Right lobe of liver (tissue), 6 donors: Measurements from ENCODE around the gene LIN28B. TPM values are rescaled to one million over a fixed set of nuclear protein-coding genes. Genes with fewer than 3 reads are reported as not detected.

Experiments used
- ATAC-seq, 4 donors: fragments of 200-7000 bp; cut with Tn5 transposase; one replicate each; pipeline ENCODE4 v1.9.1; 2020; ENCODE audit warnings: mild to moderate bottlenecking in 4 of 4, moderate library complexity in 4 of 4
- DNase-seq, 3 donors: peaks; one replicate each; pipeline ENCODE4 v3.0.0-alpha.2; 2020
- H3K27ac ChIP-seq, 3 donors: fragments of 200-600 bp; one replicate each; pipeline ENCODE4 v1.8.0; 2022
- H3K27me3 ChIP-seq, 2 donors: fragments of 200-600 bp; one replicate each; pipeline ENCODE4 v1.8.0; 2022
- H3K36me3 ChIP-seq, 4 donors: fragments of 200-600 bp; sonication (generic) in 1 of 4; one replicate each; pipeline versions ENCODE4 v1.5.1 to v1.8.0; 2017 to 2022; ENCODE audit warnings: control low read depth in 1 of 4
- H3K4me1 ChIP-seq, 4 donors: fragments of 200-600 bp; sonication (generic) in 1 of 4; one replicate each; pipeline versions ENCODE4 v1.5.1 to v1.8.0; 2017 to 2022; ENCODE audit warnings: control low read depth in 1 of 4
- H3K4me3 ChIP-seq, 3 donors: fragments of 200-600 bp; one replicate each; pipeline ENCODE4 v1.8.0; 2022
- H3K9me3 ChIP-seq, 4 donors: fragments of 200-600 bp; sonication (generic) in 1 of 4; one replicate each; pipeline versions ENCODE4 v1.5.1 to v1.8.0; 2017 to 2022; ENCODE audit warnings: control low read depth in 1 of 4
- POLR2A ChIP-seq: fragments of 450-650 bp; IDR thresholded peaks from one replicate; pipeline ENCODE4 v1.6.1; 2017; ENCODE audit warnings: antibody characterized with exemption, mild to moderate bottlenecking
- WGBS: methylation state at CpG from one replicate; pipeline ENCODE4 v1.1.6; 2018; ENCODE audit warnings: low coverage, low lambda C conversion rate; ENCODE audit not compliant: insufficient coverage; ENCODE audit errors: missing lambda C conversion rate; 5-methylcytosine and 5-hydroxymethylcytosine counted together
- intact Hi-C, 2 donors: fragments of 100-400 bp; cut with DNase I; formaldehyde crosslinking; loops; one replicate each; pipeline versions ENCODE4 v1.11.2 to v1.14.1; 2022
- total RNA-seq, 6 experiments: library from RNA; depleted of rRNA in 2 of 6; stranded (reverse); fragments of >200 nt in 2 of 6; fragmentation: NEBNext Ultra II Directional in 3 of 6; extraction: Animal tissue kit (Norgen Biotek cat#: 25700) in 3 of 6; gene quantifications; one replicate each; pipeline versions ENCODE4 v1.1.0 to v1.2.4, GENCODE V29; 2016 to 2023
- TF ChIP-seq, protein P1 (sequence below), 4 donors: fragments of 200-600 bp in 3 of 4; fragments of 450-650 bp in 1 of 4; IDR thresholded peaks; one replicate each; pipeline versions ENCODE4 v1.5.1 to v1.8.0; 2016 to 2022; ENCODE audit warnings: antibody characterized with exemption in 4 of 4, mild to moderate bottlenecking in 2 of 4
- donor health status: DM: no; HTN: yes; CAD: no.
- donor health status: DM: no; HTN: no; CAD: no.
- donor health status: DM: no; HTN: no; CAD: no.
- donor health status: DM: no; HTN: yes; CAD: no.
- donor health status: DM: no; HTN: yes; CAD: no.

LIN28B gene
- total RNA-seq, 6 experiments from 2014 or later: not detected

DNA sequence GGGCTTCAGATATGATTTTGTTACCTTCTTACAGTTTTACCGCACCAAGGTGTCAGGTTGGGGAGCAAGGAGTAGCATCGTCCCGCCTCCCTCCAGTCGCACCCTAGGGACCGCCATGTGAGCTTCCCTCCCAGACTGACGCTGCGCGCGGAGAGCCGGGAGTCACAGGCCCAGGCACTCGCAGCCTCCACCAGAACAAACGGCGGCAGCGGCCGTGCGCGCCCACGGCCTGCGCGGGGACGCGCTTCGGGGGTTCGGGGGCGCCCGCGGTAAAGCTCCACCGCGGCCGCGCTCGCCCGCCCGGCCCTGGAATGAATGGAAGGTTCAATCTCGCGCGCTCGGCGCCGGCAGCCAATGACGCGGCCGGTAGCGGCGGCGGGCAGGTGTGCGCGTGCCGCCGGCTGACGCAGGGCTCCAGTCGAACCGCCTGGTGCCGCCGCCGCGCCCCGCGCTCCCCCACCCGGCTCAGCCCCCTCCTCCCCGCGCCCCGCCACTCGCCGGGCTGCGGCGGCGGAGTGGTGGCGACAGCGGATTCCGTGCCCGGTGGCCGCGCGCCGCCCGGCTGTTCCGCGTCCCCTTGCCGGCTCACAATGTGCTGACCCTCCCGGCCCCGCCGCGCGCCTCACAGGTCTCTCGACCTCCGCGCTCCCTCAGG is 16.5 kb upstream of the LIN28B start:
- intact Hi-C loops: no loop called here
- H3K9me3 ChIP-seq: no peaks in the 10 kb centered on the region
- peaks cover 11 to 12% of the 10 kb centered on the region in 2 donors for H3K27me3 ChIP-seq
- peak overlapping the region in 1 of 3 donors; percentile 34 for H3K4me3 ChIP-seq
- H3K36me3 ChIP-seq: no peaks in the 10 kb centered on the region
- WGBS: 40% methylated on average over 1 of the region's 88 CpGs
- DNase-seq (no peak), ATAC-seq (no peak)
- H3K4me1 ChIP-seq: peaks cover 0 to 3% (median 0%) of the 10 kb centered on the region in 4 donors
- no peak for TF ChIP-seq POLR2A
- TF ChIP-seq, protein P1, sequence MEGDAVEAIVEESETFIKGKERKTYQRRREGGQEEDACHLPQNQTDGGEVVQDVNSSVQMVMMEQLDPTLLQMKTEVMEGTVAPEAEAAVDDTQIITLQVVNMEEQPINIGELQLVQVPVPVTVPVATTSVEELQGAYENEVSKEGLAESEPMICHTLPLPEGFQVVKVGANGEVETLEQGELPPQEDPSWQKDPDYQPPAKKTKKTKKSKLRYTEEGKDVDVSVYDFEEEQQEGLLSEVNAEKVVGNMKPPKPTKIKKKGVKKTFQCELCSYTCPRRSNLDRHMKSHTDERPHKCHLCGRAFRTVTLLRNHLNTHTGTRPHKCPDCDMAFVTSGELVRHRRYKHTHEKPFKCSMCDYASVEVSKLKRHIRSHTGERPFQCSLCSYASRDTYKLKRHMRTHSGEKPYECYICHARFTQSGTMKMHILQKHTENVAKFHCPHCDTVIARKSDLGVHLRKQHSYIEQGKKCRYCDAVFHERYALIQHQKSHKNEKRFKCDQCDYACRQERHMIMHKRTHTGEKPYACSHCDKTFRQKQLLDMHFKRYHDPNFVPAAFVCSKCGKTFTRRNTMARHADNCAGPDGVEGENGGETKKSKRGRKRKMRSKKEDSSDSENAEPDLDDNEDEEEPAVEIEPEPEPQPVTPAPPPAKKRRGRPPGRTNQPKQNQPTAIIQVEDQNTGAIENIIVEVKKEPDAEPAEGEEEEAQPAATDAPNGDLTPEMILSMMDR (IDR thresholded peaks at IDR 0.05): no peak
- no peak overlapping the region for H3K27ac ChIP-seq

- Histone ChIP-seq H3K4me3 (peak overlapping the region in 1 of 3 donors; percentile 34), H3K4me1 (peaks cover 0 to 3% (median 0%) of the 10 kb centered on the region in 4 donors), H3K9me3 (no peaks in the 10 kb centered on the region), H3K36me3 (no peaks in the 10 kb centered on the region), H3K27ac (no peak overlapping the region), H3K27me3 (peaks cover 11 to 12% of the 10 kb centered on the region in 2 donors)
- DNase-seq (peak in 1 of 3 donors; percentile 34), ATAC-seq (peak; percentile 75 to 81 (median 78))
- WGBS: 8% methylated on average over 29 of the region's 104 CpGs
- intact Hi-C loops: no loop called here
- TF ChIP-seq POLR2A: no peak
- TF ChIP-seq, protein P1 (IDR thresholded peaks at IDR 0.05): peak in 3 of 4 donors; percentile 33 to 74 (median 44)
Observed at GRCh38 chr6:104940893-104941728, 15.8 kb upstream of the LIN28B start.

DNA sequence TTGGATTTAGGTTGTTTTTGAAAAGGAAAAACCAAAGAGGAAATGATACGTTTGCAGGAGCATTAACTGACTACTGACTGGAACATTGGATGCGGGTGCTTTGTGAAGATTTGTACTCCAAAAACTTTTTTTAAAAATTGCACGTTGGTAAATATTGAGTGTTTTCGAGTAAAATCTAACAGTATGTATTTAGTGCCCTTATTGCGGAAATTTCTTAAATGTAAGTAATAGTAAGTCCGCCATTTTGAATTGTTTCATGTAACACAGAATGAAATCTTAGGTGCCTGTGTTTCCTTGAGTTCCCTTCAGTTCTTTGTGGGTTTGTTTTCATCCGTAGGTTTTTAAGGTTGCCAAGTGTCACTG is 15.2 kb upstream of the LIN28B start:
- no peaks in the 10 kb centered on the region for H3K36me3 ChIP-seq
- peaks cover 0 to 3% (median 0%) of the 10 kb centered on the region in 4 donors for H3K4me1 ChIP-seq
- H3K4me3 ChIP-seq: no peak overlapping the region
- ATAC-seq (no peak), DNase-seq (no peak)
- H3K27me3 ChIP-seq: peaks cover 11 to 12% of the 10 kb centered on the region in 2 donors
- 4% methylated on average over 7 of the region's 7 CpGs for WGBS
- H3K27ac ChIP-seq: no peak overlapping the region
- no peak for TF ChIP-seq POLR2A
- TF ChIP-seq, protein P1 (IDR thresholded peaks at IDR 0.05): no peak
- no peaks in the 10 kb centered on the region for H3K9me3 ChIP-seq
- intact Hi-C loops: no loop called here

DNA sequence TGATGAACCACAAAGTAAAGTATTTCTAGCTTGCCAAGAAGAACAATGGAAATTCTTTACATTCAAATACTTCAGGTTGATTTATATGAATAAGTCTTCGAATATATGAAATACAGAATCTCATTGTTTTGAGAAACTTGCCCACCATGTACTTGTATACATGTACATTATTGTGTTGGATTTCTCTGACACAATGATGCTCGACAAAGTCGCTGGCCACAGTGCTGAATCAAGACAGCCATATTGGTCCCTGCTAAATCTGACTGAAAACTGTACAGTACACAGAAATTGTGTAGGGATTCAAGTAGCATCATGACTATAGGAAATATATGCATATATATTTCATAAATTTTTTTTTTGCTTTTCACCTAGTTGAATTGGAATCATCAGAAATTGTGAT is 13.1 kb upstream of the LIN28B start:
- DNase-seq (no peak), ATAC-seq (no peak)
- H3K36me3 ChIP-seq: no peaks in the 10 kb centered on the region
- no peak for TF ChIP-seq POLR2A
- TF ChIP-seq, protein P1 (IDR thresholded peaks at IDR 0.05): no peak
- no peaks in the 10 kb centered on the region for H3K9me3 ChIP-seq
- intact Hi-C loops: no loop called here
- 42% methylated on average over 3 of the region's 3 CpGs for WGBS
- H3K4me1 ChIP-seq: peaks cover 0 to 3% (median 0%) of the 10 kb centered on the region in 4 donors
- H3K27ac ChIP-seq: no peak overlapping the region
- H3K27me3 ChIP-seq: peaks cover 11 to 12% of the 10 kb centered on the region in 2 donors
- H3K4me3 ChIP-seq: no peak overlapping the region
